ENCODE data around the gene SIGLEC12.

- no peak for TF ChIP-seq SIN3A (IDR thresholded peaks at IDR 0.05; ENCODE audit: borderline replicate concordance, insufficient read depth, low read length)
- no peak for TF ChIP-seq TAF1 (IDR thresholded peaks at IDR 0.05; ENCODE audit: borderline replicate concordance, insufficient read depth, low read length)
- TF ChIP-seq POLR2AphosphoS5 (IDR thresholded peaks at IDR 0.05; ENCODE audit: low read depth, low read length) = no peak
- TF ChIP-seq, protein P1, sequence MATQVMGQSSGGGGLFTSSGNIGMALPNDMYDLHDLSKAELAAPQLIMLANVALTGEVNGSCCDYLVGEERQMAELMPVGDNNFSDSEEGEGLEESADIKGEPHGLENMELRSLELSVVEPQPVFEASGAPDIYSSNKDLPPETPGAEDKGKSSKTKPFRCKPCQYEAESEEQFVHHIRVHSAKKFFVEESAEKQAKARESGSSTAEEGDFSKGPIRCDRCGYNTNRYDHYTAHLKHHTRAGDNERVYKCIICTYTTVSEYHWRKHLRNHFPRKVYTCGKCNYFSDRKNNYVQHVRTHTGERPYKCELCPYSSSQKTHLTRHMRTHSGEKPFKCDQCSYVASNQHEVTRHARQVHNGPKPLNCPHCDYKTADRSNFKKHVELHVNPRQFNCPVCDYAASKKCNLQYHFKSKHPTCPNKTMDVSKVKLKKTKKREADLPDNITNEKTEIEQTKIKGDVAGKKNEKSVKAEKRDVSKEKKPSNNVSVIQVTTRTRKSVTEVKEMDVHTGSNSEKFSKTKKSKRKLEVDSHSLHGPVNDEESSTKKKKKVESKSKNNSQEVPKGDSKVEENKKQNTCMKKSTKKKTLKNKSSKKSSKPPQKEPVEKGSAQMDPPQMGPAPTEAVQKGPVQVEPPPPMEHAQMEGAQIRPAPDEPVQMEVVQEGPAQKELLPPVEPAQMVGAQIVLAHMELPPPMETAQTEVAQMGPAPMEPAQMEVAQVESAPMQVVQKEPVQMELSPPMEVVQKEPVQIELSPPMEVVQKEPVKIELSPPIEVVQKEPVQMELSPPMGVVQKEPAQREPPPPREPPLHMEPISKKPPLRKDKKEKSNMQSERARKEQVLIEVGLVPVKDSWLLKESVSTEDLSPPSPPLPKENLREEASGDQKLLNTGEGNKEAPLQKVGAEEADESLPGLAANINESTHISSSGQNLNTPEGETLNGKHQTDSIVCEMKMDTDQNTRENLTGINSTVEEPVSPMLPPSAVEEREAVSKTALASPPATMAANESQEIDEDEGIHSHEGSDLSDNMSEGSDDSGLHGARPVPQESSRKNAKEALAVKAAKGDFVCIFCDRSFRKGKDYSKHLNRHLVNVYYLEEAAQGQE (IDR thresholded peaks at IDR 0.05; ENCODE audit: insufficient read depth in 1 of 2, low read depth in 2 of 2, low read length in 2 of 2) = no peak
- no peak for TF ChIP-seq FOXP2 (optimal IDR thresholded peaks at IDR 0.05; ENCODE audit: borderline replicate concordance, extremely low read depth, extremely low read length, insufficient read depth)
These were observed 33.6 kb downstream of the SIGLEC12 start for GRCh38 chr19:51467864-51468544.
